ENCODE data around the gene ANKS1B.
A peak's percentile ranks its signal among the peaks of the same experiment; 100 is the strongest.

The ANKS1B gene

DNA sequence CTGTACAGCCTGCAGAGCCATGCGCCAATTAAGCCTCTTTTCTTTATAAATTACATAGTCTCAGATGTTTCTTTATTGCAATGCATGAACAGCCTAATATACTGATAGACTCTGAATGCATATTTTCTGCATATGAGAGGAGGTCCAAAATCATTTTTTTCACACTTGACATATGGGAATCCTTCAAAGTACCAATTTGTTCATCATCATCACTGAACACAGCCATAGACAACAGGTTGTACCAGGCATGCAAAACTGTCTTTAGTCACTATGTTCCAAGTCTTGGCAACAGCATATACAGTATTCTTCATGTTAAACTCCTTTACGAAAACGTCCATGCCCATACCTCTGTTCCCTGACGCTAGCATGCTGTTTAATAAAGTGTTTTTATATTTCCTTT, 807.9 kb downstream of the ANKS1B start:
- no peak for TF ChIP-seq CTCF (IDR thresholded peaks at IDR 0.05; ENCODE audit: low read depth, low read length, missing control alignments)
- Histone ChIP-seq H3K4me3 (ENCODE audit: low read depth, low read length) (no peak overlapping the region), H3K27ac (no peak overlapping the region), H3K27me3 (replicated peaks) (no peaks in the 10 kb centered on the region), H3K36me3 (replicated peaks) (no peaks in the 10 kb centered on the region)
- in situ Hi-C loops (cut with HindIII; ENCODE audit: low pct_ligation_motif_present, low sequenced_read_pairs), result no loop called here
- DNase-seq, result no peak

DNA sequence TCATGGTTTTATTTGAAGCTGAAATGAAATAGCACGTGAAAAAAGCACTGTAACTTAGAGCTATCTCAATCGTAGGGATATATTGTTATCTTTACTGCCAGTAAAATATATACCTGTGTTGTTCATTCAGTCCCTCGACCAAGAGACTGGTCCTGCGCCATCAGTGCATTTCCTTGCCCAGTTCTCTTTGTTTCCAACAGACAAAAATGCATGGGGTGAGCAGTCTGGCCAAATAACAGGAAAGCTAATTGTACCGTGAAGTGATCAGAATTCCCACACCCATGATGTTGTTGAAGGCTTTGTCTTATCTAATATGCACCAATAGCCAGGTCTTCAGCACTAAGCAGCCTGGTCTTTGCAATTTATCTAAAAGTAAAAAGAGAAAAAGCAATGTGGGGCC, 814.3 kb downstream of the ANKS1B start:
- no peaks in the 10 kb centered on the region for H3K36me3 ChIP-seq (replicated peaks)
- no peak for DNase-seq
- in situ Hi-C loops (cut with HindIII; ENCODE audit: low pct_ligation_motif_present, low sequenced_read_pairs), result no loop called here
- no peaks in the 10 kb centered on the region for H3K27me3 ChIP-seq (replicated peaks)
- no peak overlapping the region for H3K4me3 ChIP-seq (ENCODE audit: low read depth, low read length)
- TF ChIP-seq CTCF (IDR thresholded peaks at IDR 0.05; ENCODE audit: low read depth, low read length, missing control alignments), result no peak
- no peak overlapping the region for H3K27ac ChIP-seq

GRCh38 chr12:99170037-99170436, 814.7 kb downstream of the ANKS1B start:
- in situ Hi-C loops (cut with HindIII; ENCODE audit: low pct_ligation_motif_present, low sequenced_read_pairs), result no loop called here
- no peak for DNase-seq
- Histone ChIP-seq H3K27ac (no peak overlapping the region), H3K27me3 (replicated peaks) (no peaks in the 10 kb centered on the region), H3K4me3 (ENCODE audit: low read depth, low read length) (no peak overlapping the region), H3K36me3 (replicated peaks) (no peaks in the 10 kb centered on the region)
- TF ChIP-seq CTCF (IDR thresholded peaks at IDR 0.05; ENCODE audit: low read depth, low read length, missing control alignments), result no peak

GRCh38 chr12:99157946-99158345, 826.8 kb downstream of the ANKS1B start:
- Histone ChIP-seq H3K4me3 (ENCODE audit: low read depth, low read length) (no peak overlapping the region), H3K27ac (peak overlapping the region; percentile 49), H3K27me3 (replicated peaks) (no peaks in the 10 kb centered on the region), H3K36me3 (replicated peaks) (no peaks in the 10 kb centered on the region)
- in situ Hi-C loops (cut with HindIII; ENCODE audit: low pct_ligation_motif_present, low sequenced_read_pairs), result no loop called here
- TF ChIP-seq CTCF (IDR thresholded peaks at IDR 0.05; ENCODE audit: low read depth, low read length, missing control alignments), result no peak
- no peak for DNase-seq

- Histone ChIP-seq H3K4me3 (ENCODE audit: low read depth, low read length) (no peak overlapping the region), H3K27ac (no peak overlapping the region), H3K36me3 (replicated peaks) (no peaks in the 10 kb centered on the region), H3K27me3 (replicated peaks) (no peaks in the 10 kb centered on the region)
- TF ChIP-seq CTCF (IDR thresholded peaks at IDR 0.05; ENCODE audit: low read depth, low read length, missing control alignments), result no peak
- DNase-seq, result no peak
- in situ Hi-C loops (cut with HindIII; ENCODE audit: low pct_ligation_motif_present, low sequenced_read_pairs), result no loop called here
Observed at GRCh38 chr12:99154983-99155336, 829.8 kb downstream of the ANKS1B start.

- Histone ChIP-seq H3K27ac (no peak overlapping the region), H3K36me3 (replicated peaks) (no peaks in the 10 kb centered on the region), H3K4me3 (ENCODE audit: low read depth, low read length) (no peak overlapping the region), H3K27me3 (replicated peaks) (no peaks in the 10 kb centered on the region)
- DNase-seq, result no peak
- in situ Hi-C loops (cut with HindIII; ENCODE audit: low pct_ligation_motif_present, low sequenced_read_pairs), result no loop called here
- no peak for TF ChIP-seq CTCF (IDR thresholded peaks at IDR 0.05; ENCODE audit: low read depth, low read length, missing control alignments)
Observed at GRCh38 chr12:99154216-99154982, 830.3 kb downstream of the ANKS1B start.

All from brain microvascular endothelial cell (primary cell).